ENCODE results near the gene FNDC10.

The FNDC10 gene

DNA sequence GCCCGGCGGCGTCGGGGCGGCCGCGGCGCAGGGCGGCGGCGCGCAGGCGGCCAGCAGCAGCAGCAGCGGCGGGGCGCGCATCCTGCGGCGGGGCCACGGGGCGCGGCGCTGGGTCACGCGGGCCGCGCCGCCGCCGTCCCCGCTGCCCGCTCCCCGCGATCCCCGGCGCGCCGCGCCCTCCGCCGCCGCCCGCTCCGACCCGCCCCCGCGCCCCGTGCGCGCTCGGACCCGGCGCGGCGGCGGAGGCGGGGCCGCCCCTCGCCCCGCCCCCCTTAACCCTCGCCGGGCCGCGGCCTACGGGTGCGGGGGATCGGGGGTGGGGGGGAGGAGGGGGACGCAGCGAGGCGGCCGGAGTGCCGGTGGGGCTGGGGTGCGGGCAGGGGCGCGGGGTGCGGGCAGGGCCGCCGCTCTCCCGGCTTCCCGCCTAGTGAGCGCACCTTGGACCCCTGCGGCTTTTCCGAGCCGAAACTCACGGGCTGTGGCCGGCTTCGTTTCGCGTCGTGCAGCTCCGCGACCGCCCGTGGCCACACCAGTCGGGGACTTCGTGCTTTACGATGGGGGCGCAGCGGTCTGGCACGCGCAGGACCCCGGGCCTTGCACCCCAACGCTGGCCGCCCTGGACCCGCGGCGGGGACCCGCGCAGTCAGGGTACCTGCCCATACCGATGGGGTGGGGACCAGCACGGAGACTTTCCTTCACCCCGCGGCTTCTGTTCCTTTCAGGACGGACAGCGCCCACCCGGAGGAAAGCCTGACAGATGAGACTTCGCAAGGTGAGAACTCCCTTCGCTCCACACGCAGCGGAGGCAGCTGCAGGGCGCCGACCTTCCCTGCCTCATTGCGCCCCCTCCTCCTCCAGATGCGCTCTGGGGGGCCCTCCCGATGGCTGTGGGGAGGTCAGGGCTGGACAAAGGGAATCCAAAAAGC lies at the start of gene FNDC10:
Gene FNDC10 (minus strand): TSS at position 201 of the 926 bp plus-strand sequence. CDS start 120 bp downstream, at position 81.
- TF ChIP-seq, protein P1, sequence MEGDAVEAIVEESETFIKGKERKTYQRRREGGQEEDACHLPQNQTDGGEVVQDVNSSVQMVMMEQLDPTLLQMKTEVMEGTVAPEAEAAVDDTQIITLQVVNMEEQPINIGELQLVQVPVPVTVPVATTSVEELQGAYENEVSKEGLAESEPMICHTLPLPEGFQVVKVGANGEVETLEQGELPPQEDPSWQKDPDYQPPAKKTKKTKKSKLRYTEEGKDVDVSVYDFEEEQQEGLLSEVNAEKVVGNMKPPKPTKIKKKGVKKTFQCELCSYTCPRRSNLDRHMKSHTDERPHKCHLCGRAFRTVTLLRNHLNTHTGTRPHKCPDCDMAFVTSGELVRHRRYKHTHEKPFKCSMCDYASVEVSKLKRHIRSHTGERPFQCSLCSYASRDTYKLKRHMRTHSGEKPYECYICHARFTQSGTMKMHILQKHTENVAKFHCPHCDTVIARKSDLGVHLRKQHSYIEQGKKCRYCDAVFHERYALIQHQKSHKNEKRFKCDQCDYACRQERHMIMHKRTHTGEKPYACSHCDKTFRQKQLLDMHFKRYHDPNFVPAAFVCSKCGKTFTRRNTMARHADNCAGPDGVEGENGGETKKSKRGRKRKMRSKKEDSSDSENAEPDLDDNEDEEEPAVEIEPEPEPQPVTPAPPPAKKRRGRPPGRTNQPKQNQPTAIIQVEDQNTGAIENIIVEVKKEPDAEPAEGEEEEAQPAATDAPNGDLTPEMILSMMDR (IDR thresholded peaks at IDR 0.05): no peak

DNA sequence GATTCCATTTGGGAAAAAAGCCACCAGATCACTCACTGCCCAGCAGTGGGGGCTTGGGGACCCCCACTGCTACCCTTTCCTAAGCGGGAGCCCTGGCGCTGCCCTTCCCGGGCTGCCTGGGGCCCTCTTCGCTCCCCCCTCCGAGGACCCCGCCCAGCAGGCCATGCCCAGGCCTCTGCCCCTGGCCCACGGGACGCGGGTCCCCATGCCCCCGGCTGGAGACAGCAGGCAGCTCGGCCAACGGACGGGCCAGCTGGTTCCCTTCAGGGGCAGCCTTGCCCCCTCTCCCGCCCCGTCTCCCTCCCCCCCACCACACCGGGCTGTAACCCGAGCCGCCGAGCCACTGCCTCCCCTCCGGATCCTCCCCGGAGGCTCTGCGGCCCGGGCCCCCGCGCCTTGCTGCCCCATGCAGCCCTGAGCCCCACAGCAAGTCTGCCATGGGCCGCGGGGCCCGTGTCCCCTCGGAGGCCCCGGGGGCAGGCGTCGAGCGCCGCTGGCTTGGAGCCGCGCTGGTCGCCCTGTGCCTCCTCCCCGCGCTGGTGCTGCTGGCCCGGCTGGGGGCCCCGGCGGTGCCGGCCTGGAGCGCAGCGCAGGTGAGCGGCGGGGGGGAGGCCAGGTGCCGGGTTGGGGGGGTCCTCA lies 32.0 kb upstream of the FNDC10 start, which contains the start of gene MMP23B:
Gene MMP23B (plus strand): TSS at position 392 of the 639 bp plus-strand sequence. CDS start 46 bp downstream, at position 438.
- TF ChIP-seq, protein P1 (IDR thresholded peaks at IDR 0.05): no peak

DNA sequence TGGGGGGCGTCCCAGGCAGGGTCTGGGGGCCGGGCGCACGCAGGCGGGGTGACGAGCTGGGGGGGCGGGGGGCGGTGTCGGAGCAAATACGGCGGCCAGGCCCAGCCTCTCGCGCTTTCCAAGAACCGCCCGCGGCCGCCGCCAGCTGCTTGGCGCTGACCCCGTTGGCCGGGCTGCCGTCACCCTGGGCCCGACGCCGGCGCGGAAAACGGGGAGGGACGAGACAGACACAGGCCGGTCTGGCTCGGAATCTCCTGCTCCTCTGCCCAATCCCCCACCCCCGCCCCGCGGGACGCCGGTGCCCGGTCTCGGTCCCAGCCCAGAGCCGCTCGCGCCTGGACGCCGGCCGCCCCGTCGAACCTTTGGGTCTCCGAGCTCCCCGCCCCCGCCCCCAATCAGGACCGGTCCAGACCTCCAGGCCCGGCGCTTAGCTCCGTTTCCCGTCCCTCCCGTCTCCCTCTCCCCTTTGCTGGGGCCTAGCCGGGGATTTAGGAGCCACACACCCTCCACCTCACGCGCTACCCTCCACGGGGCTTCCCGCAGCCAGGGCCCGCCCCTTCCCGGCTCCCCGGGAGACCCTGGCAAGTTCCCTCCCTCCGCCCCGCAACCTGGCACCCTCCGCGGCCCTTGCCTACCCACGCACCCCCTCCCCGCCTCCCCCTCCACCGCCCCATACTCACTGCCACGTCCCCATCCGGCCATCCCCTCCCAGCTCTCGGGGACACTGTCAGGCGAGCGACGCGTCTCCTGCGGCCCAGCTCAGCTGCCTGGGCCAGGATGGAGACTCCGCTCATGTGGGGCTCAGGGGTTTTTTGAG lies 31.2 kb upstream of the FNDC10 start:
- TF ChIP-seq, protein P1 (IDR thresholded peaks at IDR 0.05): no peak

DNA sequence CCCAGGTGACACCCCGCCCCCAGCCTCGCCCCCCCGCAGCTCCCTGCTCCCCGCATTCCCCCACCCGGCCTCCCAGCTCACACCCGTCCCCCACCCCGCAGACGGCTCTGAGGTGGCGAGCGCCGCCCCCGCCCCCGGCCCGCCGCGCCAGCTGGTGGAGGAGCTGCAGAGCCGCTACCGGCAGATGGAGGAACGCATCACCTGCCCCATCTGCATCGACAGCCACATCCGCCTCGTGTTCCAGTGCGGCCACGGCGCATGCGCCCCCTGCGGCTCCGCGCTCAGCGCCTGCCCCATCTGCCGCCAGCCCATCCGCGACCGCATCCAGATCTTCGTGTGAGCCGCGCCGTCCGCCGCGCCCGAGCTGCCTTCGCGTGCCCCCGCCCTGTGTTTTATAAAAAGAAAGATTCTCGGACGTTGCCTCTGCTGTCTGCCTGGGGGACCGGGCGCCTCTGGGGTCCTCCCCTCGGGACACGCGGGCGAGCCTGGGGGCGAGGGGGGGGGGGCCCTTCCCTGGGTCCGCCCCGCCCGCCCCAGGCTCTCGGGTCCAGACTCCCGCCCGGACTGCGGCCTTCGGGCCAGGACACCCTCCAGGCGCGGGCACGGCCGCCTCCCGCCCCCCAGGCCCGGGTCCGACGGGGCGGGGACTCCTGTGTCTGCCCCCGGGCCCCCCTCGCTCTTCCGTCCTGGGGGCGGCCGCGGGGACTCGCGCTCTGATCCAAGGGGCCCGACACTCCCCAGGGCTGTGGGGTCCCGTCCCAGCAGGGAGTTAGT lies 30.4 kb upstream of the FNDC10 start:
- TF ChIP-seq, protein P1 (IDR thresholded peaks at IDR 0.05): no peak

DNA sequence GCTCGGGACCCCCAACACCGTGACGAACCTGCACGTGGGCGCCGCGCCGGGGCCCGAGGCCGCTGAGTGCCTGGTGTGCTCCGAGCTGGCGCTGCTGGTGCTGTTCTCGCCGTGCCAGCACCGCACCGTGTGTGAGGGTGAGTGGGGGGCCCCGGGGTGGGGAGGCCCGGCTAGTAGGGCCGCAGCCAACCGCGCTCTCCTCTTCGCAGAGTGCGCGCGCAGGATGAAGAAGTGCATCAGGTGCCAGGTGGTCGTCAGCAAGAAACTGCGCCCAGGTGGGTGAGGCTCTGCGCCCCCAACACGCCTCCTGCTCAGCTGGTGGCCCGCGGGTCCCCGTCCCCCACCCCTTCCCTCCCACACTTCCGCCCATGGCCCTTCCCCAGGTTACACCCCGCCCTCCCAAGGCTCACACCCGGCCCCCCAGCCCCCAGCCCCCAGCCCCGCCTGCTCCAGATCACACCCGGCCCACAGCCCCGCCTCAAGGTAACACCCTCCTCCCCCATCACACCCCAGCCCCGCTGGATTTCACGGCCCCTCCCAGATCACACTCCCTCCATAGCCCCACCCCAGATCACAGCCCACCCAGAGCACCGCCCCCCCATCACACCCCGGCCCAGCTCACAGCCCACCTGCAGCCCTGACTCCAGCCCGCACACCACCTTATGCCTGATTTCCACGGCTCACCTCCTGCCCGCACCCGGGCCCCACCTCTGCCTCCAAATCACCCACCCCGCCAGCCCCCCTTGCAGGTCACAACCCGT lies 29.7 kb upstream of the FNDC10 start:
- TF ChIP-seq, protein P1 (IDR thresholded peaks at IDR 0.05): no peak

DNA sequence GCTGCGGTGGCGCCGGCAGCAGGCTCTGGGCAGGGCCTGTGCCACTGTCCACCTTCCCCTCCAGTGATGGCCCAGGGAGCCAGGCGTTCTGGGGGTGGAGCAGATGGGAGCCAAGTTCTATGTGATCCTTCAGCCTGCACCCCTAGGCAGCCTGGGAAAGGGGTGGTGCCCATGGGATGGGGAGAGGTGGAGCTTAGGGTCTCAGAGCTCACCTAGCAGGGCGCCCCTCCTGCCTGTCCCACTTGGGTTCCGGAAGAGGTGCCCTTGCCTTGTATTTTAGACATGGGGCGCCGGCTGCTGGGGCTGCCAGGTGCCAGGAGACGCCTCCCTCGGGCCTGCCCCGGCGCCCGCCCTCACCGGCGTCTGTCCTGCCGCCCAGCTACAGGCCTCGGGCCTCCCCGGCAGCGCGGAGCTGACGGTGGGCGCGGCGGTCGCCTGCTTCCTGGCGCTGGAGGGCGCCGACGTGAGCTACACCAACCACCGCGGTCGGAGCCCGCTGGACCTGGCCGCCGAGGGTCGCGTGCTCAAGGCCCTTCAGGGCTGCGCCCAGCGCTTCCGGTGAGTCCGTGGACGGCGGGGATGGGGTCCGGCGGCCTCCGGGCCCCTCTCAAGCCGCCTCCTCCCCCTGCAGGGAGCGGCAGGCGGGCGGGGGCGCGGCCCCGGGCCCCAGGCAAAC lies 29.0 kb upstream of the FNDC10 start:
- TF ChIP-seq, protein P1 (IDR thresholded peaks at IDR 0.05): no peak

Data from LNCAP (cell line).